T-helper 1 cell treated with Interleukin-12 subunit alpha and Interleukin-12 subunit beta and Interleukin-4 antibody, amounts not matched to agents 30 ng/mL and 1 ng/mL, for 36 hours (primary cell): Measurements from ENCODE around the gene CXCL5. TPM values are rescaled to one million over a fixed set of nuclear protein-coding genes. Genes with fewer than 3 reads are reported as not detected.

Source experiments
- intact Hi-C: fragments of 100-400 bp; cut with micrococcal nuclease; formaldehyde crosslinking; loops from one replicate; pipeline ENCODE4 v1.15.1; 2024
- total RNA-seq: library from RNA; stranded (reverse); gene quantifications from 2 replicates; pipeline ENCODE4 v1.2.3, GENCODE V29; 2022

CXCL5 gene
- total RNA-seq, result not detected in 2 replicates

DNA sequence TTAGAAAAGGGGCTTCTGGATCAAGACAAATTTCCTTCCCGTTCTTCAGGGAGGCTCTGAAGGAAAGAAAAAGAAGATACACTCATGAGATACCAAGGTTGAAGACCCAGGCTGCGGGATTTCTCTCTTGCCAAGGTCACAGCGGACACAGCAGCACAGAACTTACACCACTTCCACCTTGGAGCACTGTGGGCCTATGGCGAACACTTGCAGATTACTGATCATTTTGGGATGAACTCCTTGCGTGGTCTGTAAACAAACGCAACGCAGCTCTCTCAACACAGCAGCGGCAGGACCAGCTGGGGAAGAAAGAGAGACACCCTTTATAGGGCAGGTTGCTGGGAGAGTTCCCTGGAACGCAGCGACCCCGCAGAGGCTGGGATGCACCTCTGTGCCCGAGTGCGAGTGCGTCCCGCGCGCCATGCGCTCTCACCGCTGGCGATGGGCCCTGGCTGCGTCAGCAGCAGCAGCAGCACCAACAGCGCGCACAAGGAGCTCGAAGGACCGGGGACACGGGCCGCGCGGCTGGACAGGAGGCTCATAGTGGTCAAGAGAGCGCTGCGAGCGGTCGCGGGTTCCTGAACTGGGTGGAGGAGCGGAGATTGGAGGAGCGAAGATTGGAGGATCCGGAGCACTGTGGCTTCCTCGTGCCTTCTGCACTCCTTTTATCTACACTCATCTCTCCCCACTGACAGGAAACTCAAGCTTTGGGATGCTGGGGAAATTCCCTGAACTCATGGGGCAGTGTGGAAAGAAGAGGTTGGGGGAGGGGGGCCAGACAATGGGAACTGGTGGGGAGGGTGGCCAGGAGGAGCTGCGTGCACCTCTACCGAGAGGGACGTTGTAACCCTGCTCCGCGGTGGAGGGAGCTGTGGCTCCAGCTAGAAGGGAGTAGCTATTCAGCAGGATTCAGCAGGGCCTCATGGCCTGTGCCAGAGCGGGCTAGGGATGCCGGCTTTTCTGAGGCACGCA is at the start of gene CXCL5:
Gene CXCL5, minus strand, starts transcription at position 638 of the 972 bp plus-strand sequence. Its CDS starts 96 bp downstream, at position 542.
- intact Hi-C loops, result no loop called here

DNA sequence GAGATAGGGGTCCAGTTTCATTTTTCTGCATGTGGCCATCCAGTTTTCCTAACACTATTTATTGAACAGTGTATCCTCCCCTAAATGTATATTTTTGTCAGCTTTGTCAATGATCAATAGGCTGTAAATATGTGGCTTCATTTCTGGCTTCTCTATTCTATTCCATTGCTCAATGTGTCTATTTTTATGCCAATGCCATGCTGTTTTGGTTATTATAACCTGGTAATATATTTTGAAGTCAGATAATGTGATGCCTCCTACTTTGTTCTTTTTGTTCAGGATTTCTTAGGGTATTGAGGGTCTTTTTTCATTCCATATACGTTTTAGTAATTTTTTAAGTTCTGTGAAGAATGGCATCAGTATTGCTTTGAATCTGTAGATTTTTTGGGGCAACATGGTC is 48.7 kb upstream of the CXCL5 start:
- intact Hi-C loops, result no loop called here

DNA sequence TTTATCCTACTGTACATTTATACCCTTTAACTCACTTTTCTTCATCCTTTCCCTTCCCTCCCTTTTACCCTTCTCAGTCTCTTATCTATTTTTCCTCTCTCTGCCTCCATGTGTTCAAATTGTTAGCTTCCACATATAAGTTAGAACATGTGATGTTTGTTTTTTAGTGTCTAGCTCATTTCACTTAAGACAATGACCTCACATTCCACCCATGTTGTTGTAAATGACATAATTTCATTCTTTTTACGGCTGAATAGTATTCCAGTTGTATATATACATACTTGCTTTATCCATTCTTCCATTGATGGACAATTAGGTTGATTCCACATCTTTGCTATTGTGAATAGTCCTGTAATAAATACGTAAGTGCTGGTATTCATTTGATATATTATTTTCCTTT is 47.3 kb upstream of the CXCL5 start:
- intact Hi-C loops, result no loop called here

DNA sequence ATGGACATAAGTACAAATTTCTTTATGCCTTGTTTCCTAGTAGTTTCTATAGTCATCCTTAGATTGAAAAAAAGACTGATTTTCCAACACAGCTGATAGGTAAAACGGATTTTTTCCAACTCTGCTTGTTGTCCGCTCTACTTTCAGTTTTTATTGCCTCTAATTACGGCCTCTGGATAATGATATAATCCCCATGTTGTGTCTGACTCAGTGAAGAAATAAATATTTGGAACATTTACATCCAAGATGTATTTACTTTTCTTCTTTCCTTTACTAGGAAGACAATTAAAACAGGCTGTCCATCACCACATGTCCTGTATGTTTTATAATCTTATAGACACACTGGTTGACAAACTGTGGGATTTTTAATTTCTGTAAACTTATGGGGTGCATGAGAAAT is 46.8 kb upstream of the CXCL5 start:
- intact Hi-C loops, result no loop called here

DNA sequence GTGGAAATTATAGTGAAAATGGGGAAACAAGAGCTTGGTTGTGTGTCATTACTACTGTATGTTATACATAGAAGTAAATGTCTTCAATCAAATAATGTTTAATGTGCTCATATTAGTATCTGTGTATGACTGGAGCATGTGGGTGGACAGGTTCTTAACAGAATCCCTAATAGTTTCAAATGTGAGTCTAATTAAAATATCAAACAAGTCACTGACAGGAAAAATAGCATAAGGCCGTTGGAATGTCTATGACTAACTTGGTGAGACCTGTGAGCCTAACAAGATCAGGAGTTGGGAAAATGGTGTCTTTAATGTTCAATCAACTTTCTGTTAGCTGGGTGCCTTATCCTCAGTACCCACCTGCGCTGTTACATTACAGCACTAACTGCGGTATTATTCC is 46.2 kb upstream of the CXCL5 start:
- intact Hi-C loops, result no loop called here

DNA sequence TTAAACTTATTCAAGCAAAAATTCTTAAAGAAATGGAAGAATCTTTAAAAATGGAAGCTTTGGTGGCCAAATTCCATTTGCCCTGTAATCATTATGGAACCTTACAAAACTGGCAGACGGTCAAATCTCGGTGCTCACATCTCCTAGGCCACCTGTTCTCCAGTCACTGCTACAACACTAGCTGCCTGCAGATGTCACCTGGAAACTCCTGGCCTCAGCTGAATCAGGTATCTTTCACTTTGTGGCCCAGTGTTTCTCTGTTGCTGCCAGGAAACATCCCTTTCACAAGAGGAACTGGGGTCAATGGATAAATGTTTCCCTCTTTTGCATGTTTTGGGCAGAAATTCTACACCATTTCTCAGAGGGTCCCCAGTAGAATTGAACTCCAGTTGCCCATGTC is 44.2 kb upstream of the CXCL5 start:
- intact Hi-C loops, result no loop called here

DNA sequence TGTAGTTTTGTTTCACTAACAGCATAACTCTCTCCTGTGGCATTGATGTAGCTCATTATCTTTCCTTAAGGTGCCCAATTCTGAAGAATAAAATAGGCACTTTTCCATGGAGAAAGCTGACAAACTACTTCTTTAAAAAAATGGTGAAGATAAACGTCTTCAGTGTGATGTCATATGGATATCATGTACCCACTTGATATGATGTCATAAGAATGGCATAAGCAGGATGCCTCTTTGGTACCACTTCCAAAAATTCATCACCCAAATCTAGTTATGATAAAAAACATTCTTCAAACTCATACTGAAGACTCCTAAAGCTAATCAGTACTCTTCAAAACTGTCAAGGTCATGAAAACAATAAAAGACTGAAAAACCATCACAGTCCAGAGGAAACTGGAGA is 42.9 kb upstream of the CXCL5 start:
- intact Hi-C loops, result no loop called here

DNA sequence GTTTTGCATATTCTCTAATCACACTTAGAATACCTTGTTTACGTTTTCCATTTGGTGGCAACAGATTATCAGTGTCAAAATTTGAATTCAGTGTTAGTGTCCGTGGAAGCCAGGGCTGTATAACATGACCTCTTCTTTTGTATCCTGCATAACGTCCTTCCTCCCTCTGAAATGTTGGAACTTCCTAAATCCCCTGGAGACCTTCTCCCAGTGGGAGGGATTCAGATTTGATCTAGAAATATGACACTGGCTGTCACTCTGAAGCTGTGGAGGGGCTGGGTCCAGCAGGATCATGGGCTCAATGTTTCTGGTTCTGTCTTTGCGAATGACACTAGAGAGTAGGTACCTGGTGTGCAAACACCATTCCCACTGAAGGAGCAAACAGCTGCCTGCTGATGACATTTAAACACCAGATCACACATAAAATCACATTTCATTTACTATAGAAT is 40.9 kb upstream of the CXCL5 start:
- intact Hi-C loops, result loop anchor here (2.0 kb wide), 1 partner anchor 23 kb away; no protein-coding TSS in a partner anchor

DNA sequence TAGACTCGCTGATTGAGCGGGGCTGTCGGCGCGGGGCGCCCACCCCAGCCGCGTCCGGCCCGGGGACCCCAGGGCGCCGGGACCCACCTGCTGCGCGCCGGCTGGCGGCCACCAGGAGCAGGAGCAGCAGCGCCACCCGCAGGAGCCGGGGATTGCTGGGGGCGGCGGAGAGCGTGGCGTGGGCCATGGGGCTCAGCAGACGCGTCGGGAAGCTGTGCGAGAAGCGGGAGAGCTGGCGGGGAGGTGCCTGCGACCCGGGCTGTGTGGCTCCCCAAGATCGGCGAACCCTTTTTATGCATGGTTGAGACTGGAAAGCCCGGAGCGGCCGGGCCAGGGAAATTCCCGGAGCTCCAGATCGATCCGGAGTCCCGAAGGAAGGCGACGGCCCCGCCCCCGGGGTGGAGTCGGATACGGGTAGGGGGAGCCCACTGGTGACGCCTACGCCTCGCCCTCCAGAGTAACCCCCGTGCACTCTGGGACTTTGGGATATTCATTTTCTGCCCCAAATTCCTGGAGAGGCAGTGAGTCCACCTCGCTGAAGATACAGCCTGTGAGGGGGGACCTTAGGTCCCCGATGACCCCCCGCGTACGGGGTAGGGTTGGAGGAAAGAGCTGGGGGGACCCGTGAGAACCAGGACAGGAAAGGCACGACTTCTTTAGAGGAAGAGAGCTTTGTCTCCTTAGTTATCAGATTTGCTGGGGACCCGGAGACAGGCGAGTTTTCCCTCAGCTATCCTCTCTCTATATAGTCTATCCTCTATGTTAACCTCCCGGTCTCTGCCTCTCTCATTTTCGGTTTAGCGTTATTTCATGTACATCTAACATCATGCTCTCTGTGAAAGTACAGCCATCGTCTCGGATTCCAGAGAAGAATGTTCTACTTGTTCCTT is 40.2 kb upstream of the CXCL5 start, which contains the start of gene CXCL3:
Gene CXCL3, minus strand, starts transcription at position 265 of the 890 bp plus-strand sequence. Its CDS starts 78 bp downstream, at position 187.
- intact Hi-C loops, result loop anchor here (2.0 kb wide), 1 partner anchor 22 kb away; no protein-coding TSS in a partner anchor

DNA sequence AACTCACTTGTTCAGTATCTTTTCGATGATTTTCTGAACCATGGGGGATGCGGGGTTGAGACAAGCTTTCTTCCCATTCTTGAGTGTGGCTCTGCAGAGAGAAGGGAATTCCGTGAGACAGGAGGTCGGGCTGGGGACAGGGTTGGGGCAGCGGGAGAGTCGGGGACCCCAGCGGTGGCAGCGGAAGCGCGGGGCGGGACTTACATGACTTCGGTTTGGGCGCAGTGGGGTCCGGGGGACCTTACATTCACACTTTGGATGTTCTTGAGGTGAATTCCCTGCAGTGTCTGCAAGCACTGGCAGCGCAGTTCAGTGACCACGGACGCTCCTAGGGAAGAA is 39.6 kb upstream of the CXCL5 start:
- intact Hi-C loops, result loop anchor here (2.0 kb wide), 1 partner anchor 21 kb away; no protein-coding TSS in a partner anchor

DNA sequence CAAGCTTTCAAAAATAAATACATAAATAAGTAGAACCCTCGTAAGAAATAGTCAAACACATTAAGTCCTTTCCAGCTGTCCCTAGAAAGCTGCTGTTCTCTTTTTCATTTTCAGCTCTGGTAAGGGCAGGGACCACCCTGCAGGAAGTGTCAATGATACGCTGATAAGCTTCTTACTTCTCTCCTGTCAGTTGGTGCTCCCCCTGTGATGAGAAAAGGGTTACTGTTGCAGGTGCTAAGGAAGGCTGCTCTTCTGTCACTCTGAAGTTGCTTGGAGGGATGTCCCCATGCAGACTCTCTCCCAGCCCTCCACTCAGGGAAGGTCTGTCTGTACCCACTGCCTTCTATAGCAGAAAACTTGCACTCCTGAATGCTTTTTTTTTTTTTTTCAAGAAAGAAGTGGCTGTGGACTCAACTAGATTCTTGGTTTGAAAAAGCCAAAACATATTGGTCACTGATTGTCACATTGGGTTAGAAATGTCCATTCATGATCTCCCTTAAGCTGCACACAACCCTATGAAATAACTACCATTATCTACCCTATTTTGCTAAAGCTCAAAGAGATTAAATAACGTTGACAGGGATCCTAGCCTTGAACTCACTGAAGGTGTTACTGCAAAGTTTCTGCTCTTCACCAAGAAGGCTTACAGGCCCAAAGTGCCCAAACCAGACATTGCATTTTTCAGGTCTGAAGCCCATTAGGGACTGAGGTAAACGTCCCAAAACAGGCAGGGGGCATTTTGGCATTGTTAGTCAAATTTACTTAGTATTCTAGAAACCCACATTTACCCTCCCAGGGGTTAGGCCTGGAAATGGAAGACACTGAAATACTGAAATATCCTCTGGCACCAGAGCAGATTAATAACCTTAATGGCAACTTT is 38.8 kb upstream of the CXCL5 start:
- intact Hi-C loops, result no loop called here

DNA sequence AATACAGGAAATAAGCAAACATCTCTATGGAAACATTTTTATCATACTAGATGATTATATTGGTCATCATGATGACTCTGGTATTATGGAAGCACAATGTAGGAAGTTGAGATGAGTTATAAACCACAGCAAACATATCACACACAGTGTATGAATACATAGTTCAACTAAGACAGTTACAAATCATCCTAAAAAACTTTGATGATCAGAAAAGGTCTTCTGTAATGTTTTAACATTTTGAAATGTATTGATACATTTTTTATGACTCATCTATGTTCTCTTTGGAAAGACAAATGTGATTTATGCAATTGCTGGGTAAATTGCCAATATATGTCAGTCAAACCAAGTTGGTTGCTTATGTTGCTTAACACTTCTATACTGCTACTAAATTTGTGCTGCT is 35.3 kb upstream of the CXCL5 start:
- intact Hi-C loops, result no loop called here

DNA sequence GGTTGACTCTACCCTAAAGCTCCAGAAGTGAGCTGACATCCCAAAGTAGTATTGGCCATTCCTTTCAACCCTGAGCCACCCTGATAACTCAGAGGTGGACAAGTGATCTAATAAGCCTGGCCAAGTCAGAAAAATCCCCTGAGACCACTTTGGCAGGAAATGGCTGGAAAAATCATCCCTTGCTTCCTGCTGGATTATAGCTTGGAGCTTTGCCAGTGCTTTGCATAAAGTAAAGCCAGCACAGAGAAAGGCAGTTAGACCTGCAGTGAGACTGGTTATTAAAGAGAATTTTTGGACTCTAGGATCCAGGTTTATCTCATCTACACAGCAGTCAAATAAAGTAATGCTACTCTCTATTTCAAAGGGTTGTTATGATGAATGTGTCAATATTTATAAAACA is 33.6 kb upstream of the CXCL5 start:
- intact Hi-C loops, result no loop called here

DNA sequence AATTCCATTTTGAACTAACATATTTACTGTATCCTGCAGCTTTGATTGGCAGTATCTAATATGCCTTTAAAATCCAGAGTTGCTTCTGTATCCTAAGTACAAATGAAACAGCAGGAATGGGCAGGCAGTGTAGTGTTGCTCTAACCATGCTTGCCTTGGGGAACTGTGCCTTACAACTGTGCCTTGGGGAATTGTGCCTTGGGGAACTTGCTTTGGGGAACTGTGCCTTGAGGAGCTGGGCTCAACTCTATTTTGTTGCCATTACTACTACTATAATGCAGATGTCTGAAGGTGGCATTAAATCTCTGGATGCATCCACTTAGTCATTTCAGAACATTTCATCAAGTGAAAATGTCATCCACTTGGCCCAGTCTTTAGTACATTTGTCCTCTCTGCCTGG is 33.1 kb upstream of the CXCL5 start:
- intact Hi-C loops, result no loop called here

DNA sequence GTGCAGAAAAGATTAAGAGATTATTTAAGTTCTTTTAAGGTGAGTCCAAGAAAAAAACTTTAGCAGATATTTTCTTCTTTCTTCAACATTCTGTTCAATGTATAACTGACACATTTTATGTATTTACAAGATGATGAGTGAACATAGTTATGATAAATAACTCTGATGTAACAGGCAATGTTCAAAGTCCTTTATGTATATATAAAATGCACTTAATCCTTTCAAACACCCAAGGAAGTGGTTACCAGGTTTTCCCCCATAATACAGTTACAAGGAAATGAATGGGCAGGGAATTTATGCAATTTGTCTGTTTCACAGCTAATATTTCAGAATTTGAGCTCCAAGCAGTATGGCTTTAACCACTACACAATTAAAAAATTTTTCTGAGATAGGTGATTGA is 31.8 kb upstream of the CXCL5 start:
- intact Hi-C loops, result no loop called here

DNA sequence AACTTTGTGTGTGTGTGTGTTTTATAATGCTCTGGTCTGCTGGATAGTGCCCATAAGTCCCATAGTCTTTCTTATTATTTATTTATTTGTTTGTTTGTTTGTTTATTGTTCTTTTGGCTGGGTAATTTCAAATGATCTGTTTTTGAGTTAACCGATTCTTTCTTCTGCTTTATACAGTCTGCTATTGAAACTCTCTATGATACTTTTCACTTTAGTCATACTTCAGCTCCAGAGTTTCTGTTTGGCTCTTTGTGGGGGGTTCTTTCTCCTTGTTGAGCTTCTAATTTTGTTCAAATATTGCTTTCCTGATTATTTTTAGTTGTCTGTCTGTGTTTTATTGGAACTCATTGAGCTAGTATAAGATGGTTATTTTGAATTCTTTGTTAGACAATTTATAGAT is 30.0 kb upstream of the CXCL5 start:
- intact Hi-C loops, result no loop called here

DNA sequence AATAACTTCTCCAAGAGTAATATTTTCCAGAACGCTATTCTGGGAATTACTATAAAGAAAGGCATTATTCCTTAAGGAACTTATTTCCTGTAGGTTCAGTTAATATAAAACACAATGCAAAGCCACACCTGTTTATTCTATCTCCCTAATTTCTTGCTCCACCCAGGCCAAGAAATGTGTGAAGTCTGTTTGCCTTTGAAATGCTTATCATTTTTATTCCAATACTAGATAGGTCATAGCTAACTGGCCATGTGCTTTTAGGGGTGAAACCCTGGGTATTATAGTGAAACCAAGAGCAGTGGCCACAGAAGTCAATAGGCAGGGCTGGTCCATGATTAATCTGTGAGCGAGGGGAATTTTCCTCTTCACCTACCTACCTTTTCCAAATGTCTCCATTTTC is 25.2 kb upstream of the CXCL5 start:
- intact Hi-C loops, result no loop called here

DNA sequence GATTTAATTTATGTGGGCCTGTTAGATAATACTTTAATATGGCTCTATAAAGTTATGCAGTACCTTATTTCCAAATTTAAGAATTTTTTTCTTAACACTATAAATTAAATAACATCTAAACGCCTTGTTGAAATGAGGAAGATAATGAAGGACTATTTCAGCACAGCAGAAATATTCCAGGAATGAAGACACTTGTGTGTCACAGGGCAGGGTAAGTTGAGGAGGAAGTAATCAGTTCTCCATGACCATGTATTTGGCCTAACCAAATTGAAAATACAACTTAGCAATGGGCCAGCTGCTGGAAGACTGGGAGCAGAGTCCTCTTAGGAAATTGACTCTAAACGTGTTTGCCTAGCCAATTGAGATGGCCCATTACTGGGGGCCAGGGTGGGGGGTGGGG is 23.1 kb upstream of the CXCL5 start:
- intact Hi-C loops, result no loop called here

DNA sequence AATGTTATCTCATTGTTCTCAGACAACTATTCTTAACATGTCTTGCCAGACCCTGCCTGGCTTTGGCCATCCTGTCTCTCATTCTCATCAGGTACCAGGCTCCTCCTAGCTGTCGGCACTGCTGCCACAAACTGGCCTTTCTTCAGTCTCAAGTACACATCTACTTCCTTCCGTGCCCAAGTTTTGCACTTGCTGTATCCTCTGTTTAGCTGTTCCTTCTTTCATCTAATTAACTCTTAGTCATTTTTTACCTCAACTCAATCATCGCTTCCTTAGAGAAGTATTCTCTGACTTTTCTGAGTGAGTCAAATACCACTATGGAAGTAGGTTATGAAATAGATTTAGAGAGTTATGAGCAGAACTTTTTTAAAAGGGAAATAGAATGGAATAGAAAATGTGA is 20.3 kb upstream of the CXCL5 start:
- intact Hi-C loops, result no loop called here

DNA sequence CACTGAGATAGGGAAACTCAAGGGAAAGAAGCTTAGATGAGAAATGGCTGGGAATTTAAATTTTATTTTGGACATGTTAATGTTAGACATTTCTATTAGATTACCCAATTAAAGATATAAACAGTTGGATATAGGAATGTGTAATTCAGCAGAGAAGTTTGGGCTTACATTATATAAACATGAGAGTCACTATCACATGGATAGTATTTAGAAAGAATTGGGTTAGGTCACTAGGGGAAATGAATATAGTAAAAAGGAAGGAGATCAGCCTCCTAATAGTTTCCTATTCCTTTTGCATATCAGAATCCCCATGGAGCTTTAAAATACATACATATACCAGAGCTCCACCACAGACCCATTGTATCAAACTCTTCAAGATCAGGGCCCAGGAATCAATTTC is 19.6 kb upstream of the CXCL5 start:
- intact Hi-C loops, result no loop called here

DNA sequence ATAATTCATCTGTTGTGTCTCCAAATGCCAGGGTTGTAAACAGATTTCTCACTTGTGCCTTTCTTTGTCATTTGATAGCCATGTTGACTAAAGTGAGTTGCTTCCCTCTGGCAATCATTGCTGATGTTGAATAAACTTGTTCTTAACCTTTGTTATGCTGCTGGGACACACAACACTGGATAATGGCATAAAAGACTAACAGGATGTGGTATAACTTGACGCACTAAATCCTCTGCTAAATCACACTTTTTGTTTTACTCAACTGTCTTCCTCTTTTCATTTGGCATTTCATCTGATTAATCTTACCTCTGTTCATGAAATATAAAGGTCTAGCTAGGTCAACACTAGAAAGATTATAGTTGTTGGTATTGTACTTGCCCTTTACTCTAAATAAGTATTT is 17.6 kb upstream of the CXCL5 start:
- intact Hi-C loops, result loop anchor here (2.0 kb wide), 1 partner anchor 23 kb away; the partner anchor contains the start of gene CXCL3
